Measurements from ENCODE around the gene KNDC1. TPM values are rescaled to one million over a fixed set of nuclear protein-coding genes. Genes with fewer than 3 reads are reported as not detected.

The KNDC1 gene
- total and polyA plus RNA-seq, 10 donors, result 0.05 to 3.5 (median 1.0) TPM

- H3K9me3 ChIP-seq, result no peaks in the 10 kb centered on the region
- TF ChIP-seq POLR2A (IDR thresholded peaks at IDR 0.05) (no peak), CTCF (IDR thresholded peaks at IDR 0.05 in 8 of 11, conservative IDR thresholded peaks at IDR 0.05 in 3 of 11) (peak in 7 of 11 experiments; percentile 6 to 50 (median 43)), POLR2AphosphoS5 (IDR thresholded peaks at IDR 0.05) (peak; percentile 52 to 79 (median 59))
- H3K4me3 ChIP-seq, result peak overlapping the region in 6 of 8 donors; percentile 1 to 54 (median 17)
- peaks cover 0 to 3% (median under 1%) of the 10 kb centered on the region in 6 donors for H3K36me3 ChIP-seq
- intact Hi-C loops (cut with DNase I; ENCODE audit: low total_unique reads), result loop anchor here (10.0 kb wide), 1 partner anchor 113 kb away; no protein-coding TSS in a partner anchor
- WGBS, 5 donors, result 3 to 11% (median 6%) methylated on average over 18 to 27 of the region's 27 CpGs
- H3K4me1 ChIP-seq, result peaks cover 29 to 65% (median 52%) of the 10 kb centered on the region in 6 donors
- H3K27ac ChIP-seq, result peak overlapping the region in 7 of 8 donors; percentile 61 to 89 (median 71)
- DNase-seq, result peak; percentile 92
- H3K27me3 ChIP-seq (replicated peaks in 1 of 7), result peaks cover 0 to 14% (median 0%) of the 10 kb centered on the region in 7 donors
Observed at GRCh38 chr10:133257489-133258065, 97.6 kb downstream of the KNDC1 start.

- H3K27me3 ChIP-seq (replicated peaks in 1 of 7), result peaks cover 0 to 14% (median 0%) of the 10 kb centered on the region in 7 donors
- H3K27ac ChIP-seq, result peak overlapping the region; percentile 45 to 89 (median 71)
- peaks cover 0 to 9% (median 2%) of the 10 kb centered on the region in 6 donors for H3K36me3 ChIP-seq
- H3K4me3 ChIP-seq, result peak overlapping the region in 4 of 8 donors; percentile 12 to 54 (median 21)
- DNase-seq, result peak; percentile 90
- H3K4me1 ChIP-seq, result peaks cover 29 to 70% (median 57%) of the 10 kb centered on the region in 6 donors
- TF ChIP-seq POLR2AphosphoS5 (IDR thresholded peaks at IDR 0.05) (no peak), POLR2A (IDR thresholded peaks at IDR 0.05) (no peak), CTCF (IDR thresholded peaks at IDR 0.05 in 8 of 11, conservative IDR thresholded peaks at IDR 0.05 in 3 of 11) (no peak)
- intact Hi-C loops (cut with DNase I; ENCODE audit: low total_unique reads), result loop anchor here (10.0 kb wide), 1 partner anchor 113 kb away; no protein-coding TSS in a partner anchor
- no peaks in the 10 kb centered on the region for H3K9me3 ChIP-seq
- 36 to 44% (median 38%) methylated on average over 12 to 21 of the region's 21 CpGs; no CpG with 5 or more reads in 1 of the 5 donors for WGBS, 5 donors
Observed at GRCh38 chr10:133258066-133258817, 98.2 kb downstream of the KNDC1 start.

- 17 to 28% (median 19%) methylated on average over 14 to 24 of the region's 24 CpGs for WGBS, 5 donors
- intact Hi-C loops (cut with DNase I; ENCODE audit: low total_unique reads), result loop anchor here (10.0 kb wide), 1 partner anchor 114 kb away; no protein-coding TSS in a partner anchor
- peaks cover 29 to 73% (median 61%) of the 10 kb centered on the region in 6 donors for H3K4me1 ChIP-seq
Observed at GRCh38 chr10:133258818-133259601, 99.0 kb downstream of the KNDC1 start.

More at GRCh38 chr10:133258818-133259601, 99.0 kb downstream of the KNDC1 start:
- peak overlapping the region in 1 of 8 donors; percentile 54 for H3K4me3 ChIP-seq
- peak; percentile 91 for DNase-seq
- no peaks in the 10 kb centered on the region for H3K9me3 ChIP-seq
- peaks cover 0 to 15% (median 2%) of the 10 kb centered on the region in 6 donors for H3K36me3 ChIP-seq
- TF ChIP-seq POLR2AphosphoS5 (IDR thresholded peaks at IDR 0.05), result peak; percentile 62 to 82 (median 69)
- no peak for TF ChIP-seq CTCF (IDR thresholded peaks at IDR 0.05 in 8 of 11, conservative IDR thresholded peaks at IDR 0.05 in 3 of 11)
- H3K27me3 ChIP-seq (replicated peaks in 1 of 7), result peaks cover 0 to 13% (median 0%) of the 10 kb centered on the region in 7 donors
- H3K27ac ChIP-seq, result peak overlapping the region; percentile 45 to 89 (median 71)
